HG03521 (cell line): ENCODE data around the gene CD101.
"Not testable (repeated sequence)": the region's sequence is repeated elsewhere in the genome, so short reads cannot be mapped to it uniquely, and the experiment has no call there.

Source experiments
- ATAC-seq: cut with Tn5 transposase; IDR thresholded peaks from one replicate; pipeline ENCODE4 v1.9.1; 2021; ENCODE audit warnings: mild to moderate bottlenecking, moderate library complexity; ENCODE audit not compliant: unreplicated experiment

Gene CD101

GRCh38 chr1:117001254-117001927 lies at the start of gene CD101:
Gene CD101, plus strand, starts transcription at chr1:117001760. Its CDS starts 58 bp downstream, at chr1:117001818.
- ATAC-seq = peak; percentile 95

GRCh38 chr1:116952738-116953275 lies 48.8 kb upstream of the CD101 start:
- no peak for ATAC-seq

- ATAC-seq = no peak
Observed at GRCh38 chr1:116954440-116954839, 47.1 kb upstream of the CD101 start.

- ATAC-seq = no peak
Observed at GRCh38 chr1:116956378-116956777, 45.2 kb upstream of the CD101 start.

- ATAC-seq = no peak
Observed at GRCh38 chr1:116957646-116958045, 43.9 kb upstream of the CD101 start.

- ATAC-seq = no peak
Observed at GRCh38 chr1:116958110-116958509, 43.5 kb upstream of the CD101 start.

- no peak for ATAC-seq
Observed at GRCh38 chr1:116958977-116959376, 42.6 kb upstream of the CD101 start.

GRCh38 chr1:116961606-116962005 lies 40.0 kb upstream of the CD101 start:
- ATAC-seq = no peak

GRCh38 chr1:116962987-116963639 lies 38.4 kb upstream of the CD101 start:
- ATAC-seq = no peak

GRCh38 chr1:116966791-116967190 lies 34.8 kb upstream of the CD101 start:
- ATAC-seq = no peak

- ATAC-seq = no peak
Observed at GRCh38 chr1:116968724-116969123, 32.8 kb upstream of the CD101 start.

- ATAC-seq = no peak
Observed at GRCh38 chr1:116971258-116971860, 30.2 kb upstream of the CD101 start.

- no peak for ATAC-seq
Observed at GRCh38 chr1:116971965-116972673, 29.4 kb upstream of the CD101 start.

GRCh38 chr1:116972674-116973030 lies 28.9 kb upstream of the CD101 start:
- no peak for ATAC-seq

- not testable (repeated sequence) for ATAC-seq
Observed at GRCh38 chr1:116980309-116980708, 21.3 kb upstream of the CD101 start.

- no peak for ATAC-seq
Observed at GRCh38 chr1:116981521-116982037, 20.0 kb upstream of the CD101 start.

GRCh38 chr1:116982319-116983004 lies 19.1 kb upstream of the CD101 start:
- no peak for ATAC-seq

- no peak for ATAC-seq
Observed at GRCh38 chr1:116983112-116983511, 18.4 kb upstream of the CD101 start.

GRCh38 chr1:116983678-116984077 lies 17.9 kb upstream of the CD101 start:
- ATAC-seq = no peak

GRCh38 chr1:116984406-116985160 lies 17.0 kb upstream of the CD101 start:
- no peak for ATAC-seq
